Suppressor macrophage treated with lipopolysaccharide for 1 hour (primary cell): ENCODE data around the gene TEFM.
"Not testable (repeated sequence)": the region's sequence is repeated elsewhere in the genome, so short reads cannot be mapped to it uniquely, and the experiment has no call there.

Source experiments
- DNase-seq, 3 donors: peaks; one replicate each; pipeline ENCODE4 v3.0.0-alpha.2; 2020 to 2022

TEFM gene, protein sequence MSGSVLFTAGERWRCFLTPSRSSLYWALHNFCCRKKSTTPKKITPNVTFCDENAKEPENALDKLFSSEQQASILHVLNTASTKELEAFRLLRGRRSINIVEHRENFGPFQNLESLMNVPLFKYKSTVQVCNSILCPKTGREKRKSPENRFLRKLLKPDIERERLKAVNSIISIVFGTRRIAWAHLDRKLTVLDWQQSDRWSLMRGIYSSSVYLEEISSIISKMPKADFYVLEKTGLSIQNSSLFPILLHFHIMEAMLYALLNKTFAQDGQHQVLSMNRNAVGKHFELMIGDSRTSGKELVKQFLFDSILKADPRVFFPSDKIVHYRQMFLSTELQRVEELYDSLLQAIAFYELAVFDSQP

DNA sequence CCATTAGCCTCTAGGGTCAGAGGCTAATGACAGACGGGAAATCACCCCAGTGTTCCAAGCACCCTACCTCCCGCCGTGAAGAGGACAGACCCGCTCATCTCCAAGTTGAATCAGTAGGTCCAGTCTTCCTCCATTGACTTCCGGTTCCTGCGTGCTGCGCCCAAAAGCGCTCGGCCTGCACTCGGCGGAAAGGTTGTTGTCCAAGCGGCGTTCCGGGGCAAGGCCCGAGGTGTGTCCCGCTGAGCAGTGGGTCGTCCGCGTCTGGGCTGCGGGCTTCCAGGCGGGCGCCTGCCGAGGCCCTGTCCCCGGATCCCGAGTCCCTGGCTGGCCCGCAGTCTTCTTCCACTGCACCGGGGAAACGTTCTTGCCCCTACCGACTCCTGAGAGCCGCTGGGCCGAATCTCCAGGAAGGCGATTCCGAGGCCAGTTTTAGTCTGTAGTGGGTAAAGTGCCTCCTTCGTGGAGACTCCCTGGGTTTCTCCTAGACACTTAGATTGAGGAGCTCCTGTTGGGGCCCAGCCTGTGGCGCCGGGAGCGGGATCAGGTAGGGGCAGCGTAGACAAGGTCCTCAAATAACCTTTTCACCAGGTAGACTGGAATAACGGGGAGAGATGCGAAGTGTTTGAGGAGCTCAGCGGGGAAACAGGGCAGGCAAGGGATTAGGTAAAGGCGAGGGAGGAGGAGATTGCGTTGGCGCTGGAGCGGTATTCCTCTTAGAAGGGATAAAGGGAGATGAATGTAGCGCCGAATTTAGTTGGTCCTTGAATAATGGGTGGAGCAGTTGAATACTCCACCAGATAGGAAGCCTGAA, at the start of gene TEFM:
TEFM (minus strand) TSS at position 138 of the 811 bp plus-strand sequence; CDS start at position 98, 40 bp downstream.
- DNase-seq: peak; percentile 91 to 95 (median 94)

DNA sequence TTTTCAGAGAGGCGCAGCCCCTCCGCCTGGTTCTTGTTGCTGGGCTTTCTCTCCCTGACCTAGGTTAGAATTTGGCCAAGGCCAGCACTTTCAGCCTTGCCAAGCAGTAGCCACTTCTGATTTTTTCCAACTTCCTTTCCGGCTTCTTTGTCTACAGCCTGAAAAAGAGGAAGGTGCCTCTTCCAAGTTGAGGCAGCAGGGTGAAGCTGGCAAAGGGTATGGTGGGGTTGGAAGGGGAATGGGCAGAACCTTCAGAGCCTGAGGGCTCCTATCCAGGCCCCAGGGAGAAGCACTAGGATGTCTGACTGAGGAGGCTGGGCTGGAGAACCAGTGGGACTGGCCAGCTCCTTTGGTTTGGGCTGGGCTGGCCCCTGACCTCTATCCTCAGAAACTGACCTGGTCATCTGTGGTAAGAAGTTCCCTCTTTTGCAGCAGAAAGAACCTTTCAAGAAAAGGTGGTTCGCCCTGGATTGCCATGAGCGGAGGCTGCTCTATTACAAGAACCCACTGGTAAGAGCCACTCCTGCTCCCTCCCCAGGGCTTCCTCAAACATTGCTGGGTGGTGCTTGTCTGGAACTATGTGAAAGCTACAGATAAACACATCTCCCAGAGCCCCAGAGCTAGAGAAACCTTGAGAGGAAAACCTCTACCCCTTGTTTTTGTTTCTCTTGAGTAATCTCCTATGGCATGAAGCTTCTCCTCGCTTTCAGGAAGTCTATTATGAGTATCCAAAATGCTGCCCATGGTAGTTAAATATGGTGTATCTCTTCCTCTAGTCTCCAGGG, 48.2 kb upstream of the TEFM start:
- peak; percentile 78 to 89 (median 82) for DNase-seq

- peak; percentile 77 to 82 (median 78) for DNase-seq
Measured at GRCh38 chr17:30952638-30953393, 46.8 kb upstream of the TEFM start.

GRCh38 chr17:30950669-30951399, 44.8 kb upstream of the TEFM start:
- peak; percentile 87 to 89 (median 89) for DNase-seq

- DNase-seq: no peak
Measured at GRCh38 chr17:30950189-30950588, 44.2 kb upstream of the TEFM start.

GRCh38 chr17:30947796-30948195, 41.8 kb upstream of the TEFM start:
- DNase-seq: no peak

DNA sequence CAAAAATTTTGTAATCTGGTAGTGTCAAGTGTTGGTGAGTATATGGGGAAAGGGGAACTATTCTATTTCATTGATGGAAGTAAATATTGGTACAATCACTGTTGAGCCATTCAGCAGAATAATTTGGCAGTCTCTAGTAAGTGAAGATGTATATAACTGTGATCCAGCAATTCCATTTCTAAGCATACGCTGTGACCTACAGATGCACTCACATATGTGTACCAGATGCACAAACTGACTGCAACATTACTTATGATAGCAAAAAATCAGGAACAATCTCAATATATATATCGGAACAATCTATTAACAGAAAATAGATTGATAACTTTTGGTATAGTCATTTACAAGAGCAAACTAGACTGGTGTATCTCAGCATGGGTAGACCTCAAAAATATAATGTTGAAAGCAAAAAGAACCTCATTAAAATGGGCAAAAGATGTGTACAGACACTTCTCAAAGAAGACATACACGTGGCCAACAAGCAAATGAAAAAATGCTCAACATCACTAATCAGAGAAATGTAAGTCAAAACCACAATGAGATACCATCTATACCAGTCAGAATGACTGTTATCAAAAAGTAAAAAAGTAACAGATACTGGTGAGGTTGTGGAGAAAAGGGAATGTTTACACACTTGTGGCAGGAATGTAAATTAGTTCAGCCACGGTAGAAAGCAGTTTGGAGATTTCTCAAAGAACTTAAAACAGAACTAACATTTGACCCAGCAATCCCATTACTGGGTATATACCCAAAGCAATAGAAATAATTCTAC, 36.5 kb upstream of the TEFM start:
- DNase-seq: no peak

DNA sequence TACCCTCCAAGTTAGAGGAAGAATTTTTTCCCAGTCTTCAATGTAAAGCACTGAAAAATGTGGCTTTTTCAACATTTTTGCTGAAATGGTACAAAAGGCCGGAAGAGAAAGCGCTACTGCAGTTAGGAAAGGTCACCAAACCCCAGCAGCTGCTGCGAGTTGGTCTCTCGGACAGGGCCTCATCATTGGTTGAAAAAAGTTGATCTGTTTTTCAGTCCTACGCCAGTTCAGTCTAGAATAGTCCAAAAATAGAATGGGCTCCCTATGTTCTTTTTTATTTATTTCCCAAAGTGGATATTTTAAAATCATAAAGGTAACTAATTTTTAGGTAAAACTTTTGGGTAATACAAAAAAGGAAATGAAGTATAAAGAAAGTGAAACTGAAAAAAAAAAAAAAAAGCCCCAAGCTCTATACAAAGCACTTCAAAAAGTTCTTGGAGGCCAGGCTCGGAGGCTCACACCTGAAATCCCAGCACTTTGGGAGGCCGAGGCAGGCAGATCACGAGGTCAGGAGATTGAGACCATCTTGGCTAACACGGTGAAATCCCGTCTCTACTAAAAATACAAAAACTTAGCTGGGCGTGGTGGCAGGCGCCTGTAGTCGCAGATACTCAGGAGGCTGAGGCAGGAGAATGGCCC, 33.1 kb upstream of the TEFM start:
- DNase-seq: peak in 2 of 3 donors; percentile 31 to 40

DNA sequence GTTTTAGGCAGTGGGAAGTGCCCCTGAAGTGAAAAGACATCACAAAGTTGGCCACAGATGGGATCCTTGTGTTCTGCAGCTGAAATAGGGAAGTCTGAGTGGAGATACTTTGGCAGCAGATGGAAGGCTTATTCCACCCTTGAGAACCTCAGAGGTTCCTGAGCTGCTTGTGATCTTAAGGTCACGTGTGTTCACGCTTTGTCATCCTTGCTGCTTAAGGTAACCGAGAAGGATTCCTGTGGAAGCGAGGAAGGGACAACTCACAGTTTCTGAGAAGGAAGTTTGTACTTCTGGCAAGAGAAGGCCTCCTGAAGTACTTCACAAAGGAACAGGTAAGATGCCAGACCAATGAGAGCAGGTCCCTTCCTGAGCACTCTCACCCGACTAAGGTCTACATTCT, 27.9 kb upstream of the TEFM start:
- peak in 2 of 3 donors; percentile 7 to 29 for DNase-seq

GRCh38 chr17:30931582-30931981, 25.5 kb upstream of the TEFM start:
- DNase-seq: not testable (repeated sequence)

GRCh38 chr17:30930495-30930894, 24.5 kb upstream of the TEFM start:
- DNase-seq: no peak

DNA sequence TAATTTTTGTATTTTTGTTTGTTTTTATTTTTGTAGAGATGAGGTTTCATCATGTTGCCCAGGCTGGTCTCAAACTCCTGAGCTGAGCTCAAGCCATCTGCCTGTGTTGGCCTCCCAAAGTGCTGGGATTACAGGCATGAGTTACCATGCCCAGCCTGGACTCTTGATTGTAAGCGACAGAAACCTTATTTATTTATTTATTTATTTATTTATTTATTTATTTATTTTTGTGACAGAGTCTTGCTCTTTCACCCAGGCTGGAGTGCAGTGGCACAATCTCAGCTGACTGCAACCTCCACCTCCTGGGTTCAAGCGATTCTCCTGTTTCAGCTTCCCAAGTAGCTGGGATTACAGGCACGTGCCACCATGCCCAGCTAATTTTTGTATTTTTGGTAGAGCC, 23.8 kb upstream of the TEFM start:
- DNase-seq: not testable (repeated sequence)

GRCh38 chr17:30929081-30929633, 23.1 kb upstream of the TEFM start:
- DNase-seq: no peak

DNA sequence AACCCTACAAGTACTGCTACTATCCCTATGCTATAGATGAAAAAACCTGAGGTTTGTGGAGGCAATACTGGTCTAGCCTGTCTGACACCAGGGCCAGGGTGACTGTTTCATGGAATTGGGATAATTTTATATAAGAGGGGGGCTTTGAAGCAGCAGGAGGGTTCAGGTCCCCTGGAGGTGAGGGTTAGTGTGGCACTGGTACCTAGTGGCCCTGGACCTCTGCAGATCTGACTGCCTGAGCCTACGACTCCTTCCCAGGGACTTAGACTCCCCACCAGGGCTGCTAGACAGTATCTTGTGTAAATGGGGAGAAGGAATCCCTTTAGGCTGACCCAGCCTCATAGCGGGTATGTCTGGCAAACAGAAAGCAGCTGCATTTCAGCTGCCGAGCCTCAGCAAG, 22.5 kb upstream of the TEFM start:
- no peak for DNase-seq

GRCh38 chr17:30927756-30928155, 21.7 kb upstream of the TEFM start:
- peak in 2 of 3 donors; percentile 14 to 48 for DNase-seq

DNA sequence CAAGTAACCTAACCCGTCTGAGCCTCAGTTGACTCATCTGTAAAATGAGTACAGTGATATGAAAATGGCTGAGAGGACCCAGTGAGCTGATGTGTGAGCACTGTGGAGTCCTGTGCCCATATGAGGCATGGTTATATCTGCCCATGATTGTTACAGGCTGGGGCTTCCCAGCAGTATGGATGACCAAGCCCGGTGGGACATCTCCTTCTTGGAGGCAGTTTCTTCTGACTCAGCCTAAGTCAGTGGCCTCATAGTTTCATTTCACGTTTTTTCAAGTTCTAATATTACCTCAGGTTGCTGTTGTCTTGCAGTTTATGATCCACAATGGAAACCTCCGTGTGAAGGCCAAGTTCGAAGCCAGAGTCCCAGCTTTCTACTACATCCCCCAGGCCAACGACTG, 20.5 kb upstream of the TEFM start:
- DNase-seq: peak; percentile 85 to 94 (median 85)

- no peak for DNase-seq
Measured at GRCh38 chr17:30924341-30924740, 18.3 kb upstream of the TEFM start.

- DNase-seq: peak; percentile 48 to 70 (median 50)
Measured at GRCh38 chr17:30922235-30923030, 16.4 kb upstream of the TEFM start.
